Neuron (in vitro differentiated cells): ENCODE results near the gene CHN2.

Source experiments
- H2AFZ ChIP-seq: one replicate; pipeline ENCODE4 v1.6.1; 2013; ENCODE audit warnings: low read depth, mild to moderate bottlenecking, inconsistent platforms, low read length, moderate library complexity
- H3K27me3 ChIP-seq: one replicate; pipeline ENCODE4 v1.6.1; 2013; ENCODE audit warnings: low read length; ENCODE audit not compliant: insufficient read depth
- H3K36me3 ChIP-seq: one replicate; pipeline ENCODE4 v1.6.1; 2013; ENCODE audit warnings: low read length; ENCODE audit not compliant: insufficient read depth
- H3K4me1 ChIP-seq: one replicate; pipeline ENCODE4 v1.6.1; 2013; ENCODE audit warnings: low read length; ENCODE audit not compliant: insufficient read depth
- H3K4me3 ChIP-seq: 2 replicates; pipeline ENCODE4 v1.5.1; 2013; ENCODE audit warnings: mild to moderate bottlenecking, low read length, moderate library complexity
- H3K9me3 ChIP-seq: one replicate; pipeline ENCODE4 v1.6.1; 2013; ENCODE audit warnings: low read length

Gene CHN2

GRCh38 chr7:29306319-29306991, 111.9 kb downstream of the CHN2 start:
- Histone ChIP-seq H3K9me3 (no peaks in the 10 kb centered on the region), H3K36me3 (no peaks in the 10 kb centered on the region), H3K4me1 (peaks cover 7% of the 10 kb centered on the region), H3K4me3 (no peak overlapping the region), H3K27me3 (no peaks in the 10 kb centered on the region), H2AFZ (no peak overlapping the region)

- no peaks in the 10 kb centered on the region for H3K9me3 ChIP-seq
- no peaks in the 10 kb centered on the region for H3K36me3 ChIP-seq
- H3K4me1 ChIP-seq, result peaks cover 7% of the 10 kb centered on the region
- H2AFZ ChIP-seq, result no peak overlapping the region
- H3K4me3 ChIP-seq, result no peak overlapping the region
- no peaks in the 10 kb centered on the region for H3K27me3 ChIP-seq
Measured at GRCh38 chr7:29308424-29308823, 113.8 kb downstream of the CHN2 start.

- Histone ChIP-seq H3K4me3 (no peak overlapping the region), H3K27me3 (no peaks in the 10 kb centered on the region), H3K9me3 (no peaks in the 10 kb centered on the region), H3K36me3 (no peaks in the 10 kb centered on the region), H3K4me1 (peaks cover 7% of the 10 kb centered on the region), H2AFZ (no peak overlapping the region)
Measured at GRCh38 chr7:29309041-29309854, 114.7 kb downstream of the CHN2 start.

GRCh38 chr7:29310625-29311024, 116.0 kb downstream of the CHN2 start:
- Histone ChIP-seq H3K27me3 (no peaks in the 10 kb centered on the region), H3K36me3 (no peaks in the 10 kb centered on the region), H3K4me1 (peaks cover 7% of the 10 kb centered on the region), H3K4me3 (no peak overlapping the region), H2AFZ (no peak overlapping the region), H3K9me3 (no peaks in the 10 kb centered on the region)

- Histone ChIP-seq H3K36me3 (no peaks in the 10 kb centered on the region), H2AFZ (no peak overlapping the region), H3K27me3 (no peaks in the 10 kb centered on the region)
Measured at GRCh38 chr7:29311314-29311713, 116.7 kb downstream of the CHN2 start.

GRCh38 chr7:29314148-29314547, 119.6 kb downstream of the CHN2 start:
- no peaks in the 10 kb centered on the region for H3K9me3 ChIP-seq
- H3K36me3 ChIP-seq, result no peaks in the 10 kb centered on the region
- no peak overlapping the region for H2AFZ ChIP-seq
- no peak overlapping the region for H3K4me3 ChIP-seq
- no peaks in the 10 kb centered on the region for H3K4me1 ChIP-seq
- no peaks in the 10 kb centered on the region for H3K27me3 ChIP-seq

More at GRCh38 chr7:29311314-29311713, 116.7 kb downstream of the CHN2 start:
- peaks cover 3% of the 10 kb centered on the region for H3K4me1 ChIP-seq
- no peak overlapping the region for H3K4me3 ChIP-seq
- no peaks in the 10 kb centered on the region for H3K9me3 ChIP-seq

GRCh38 chr7:29315122-29315891, 120.7 kb downstream of the CHN2 start:
- Histone ChIP-seq H2AFZ (no peak overlapping the region), H3K4me1 (peaks cover 5% of the 10 kb centered on the region), H3K36me3 (no peaks in the 10 kb centered on the region), H3K27me3 (no peaks in the 10 kb centered on the region), H3K9me3 (no peaks in the 10 kb centered on the region), H3K4me3 (no peak overlapping the region)

- Histone ChIP-seq H3K4me1 (peaks cover 5% of the 10 kb centered on the region), H3K36me3 (no peaks in the 10 kb centered on the region), H3K27me3 (no peaks in the 10 kb centered on the region), H3K9me3 (no peaks in the 10 kb centered on the region), H3K4me3 (no peak overlapping the region), H2AFZ (no peak overlapping the region)
Measured at GRCh38 chr7:29315892-29316270, 121.3 kb downstream of the CHN2 start.

GRCh38 chr7:29316926-29317325, 122.4 kb downstream of the CHN2 start:
- no peak overlapping the region for H2AFZ ChIP-seq
- H3K27me3 ChIP-seq, result no peaks in the 10 kb centered on the region
- H3K4me1 ChIP-seq, result peaks cover 5% of the 10 kb centered on the region
- H3K9me3 ChIP-seq, result no peaks in the 10 kb centered on the region
- H3K36me3 ChIP-seq, result no peaks in the 10 kb centered on the region
- H3K4me3 ChIP-seq, result no peak overlapping the region

GRCh38 chr7:29318853-29319718, 124.5 kb downstream of the CHN2 start:
- Histone ChIP-seq H3K9me3 (no peaks in the 10 kb centered on the region), H3K4me3 (no peak overlapping the region), H3K4me1 (peaks cover 5% of the 10 kb centered on the region), H2AFZ (no peak overlapping the region), H3K27me3 (no peaks in the 10 kb centered on the region), H3K36me3 (no peaks in the 10 kb centered on the region)

GRCh38 chr7:29319719-29320521, 125.3 kb downstream of the CHN2 start:
- Histone ChIP-seq H3K9me3 (no peaks in the 10 kb centered on the region), H3K4me1 (peaks cover 5% of the 10 kb centered on the region), H3K36me3 (no peaks in the 10 kb centered on the region), H3K27me3 (no peaks in the 10 kb centered on the region), H3K4me3 (no peak overlapping the region), H2AFZ (no peak overlapping the region)

GRCh38 chr7:29320577-29320976, 126.0 kb downstream of the CHN2 start:
- Histone ChIP-seq H3K4me3 (no peak overlapping the region), H3K4me1 (peaks cover 5% of the 10 kb centered on the region), H3K9me3 (no peaks in the 10 kb centered on the region), H3K27me3 (no peaks in the 10 kb centered on the region), H3K36me3 (no peaks in the 10 kb centered on the region), H2AFZ (no peak overlapping the region)
